AG09309 (cell line): ENCODE results near the gene TOB2.
"Not testable (repeated sequence)": the region's sequence is repeated elsewhere in the genome, so short reads cannot be mapped to it uniquely, and the experiment has no call there.

Source experiments
- DNase-seq: peaks from one replicate; pipeline ENCODE4 v3.0.0-alpha.2; 2010; ENCODE audit warnings: low read depth
- H3K4me3 ChIP-seq: 2 replicates; pipeline ENCODE4 v1.5.1; 2011; ENCODE audit warnings: mild to moderate bottlenecking, low read depth, low read length, moderate library complexity; ENCODE audit not compliant: control insufficient read depth
- TF ChIP-seq, protein P1 (sequence below): IDR thresholded peaks from 2 replicates; pipeline ENCODE4 v1.5.1; 2011; ENCODE audit warnings: mild to moderate bottlenecking, low read depth, low read length, inconsistent platforms; ENCODE audit not compliant: insufficient read depth, control insufficient read depth; ENCODE audit errors: missing control alignments

The TOB2 gene

DNA sequence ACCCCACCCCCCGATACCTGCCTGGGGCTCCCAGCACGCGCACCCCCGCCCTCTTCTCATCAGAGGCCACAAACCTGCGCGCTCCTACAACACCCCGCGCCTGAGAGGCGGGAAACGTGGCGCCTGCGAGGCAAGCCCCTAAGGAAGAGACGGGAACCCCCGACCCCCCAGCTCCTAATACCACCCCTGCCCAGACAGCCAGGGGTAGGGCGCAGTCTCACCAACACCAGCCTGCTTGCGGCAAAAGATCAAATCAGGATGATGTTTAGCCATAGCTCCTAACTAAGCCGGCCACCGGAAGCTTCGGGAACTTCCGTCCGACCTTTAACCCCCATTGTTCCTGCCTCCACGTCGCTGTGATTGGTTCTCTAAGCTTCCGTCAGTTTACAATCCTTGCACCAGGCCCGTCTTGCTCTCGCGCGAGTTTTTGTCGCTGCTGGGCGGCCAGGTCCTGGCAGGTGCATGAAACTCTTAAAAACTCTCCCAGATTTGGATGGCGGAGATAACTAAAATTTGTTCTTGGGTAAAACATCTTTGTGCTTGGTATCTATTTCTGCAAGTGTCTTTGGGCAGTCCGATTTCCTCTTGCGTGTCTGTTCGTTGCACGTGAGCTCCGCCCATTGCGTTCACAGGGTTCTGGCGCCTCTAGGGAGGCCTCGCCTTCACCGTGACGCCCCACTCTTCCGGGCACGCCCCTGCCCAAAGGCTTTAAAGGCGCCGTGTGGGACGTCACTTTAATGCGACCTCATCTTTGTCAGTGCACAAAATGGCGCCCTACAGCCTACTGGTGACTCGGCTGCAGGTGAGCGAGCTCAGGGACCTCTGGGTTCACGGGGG, 22.0 kb upstream of the TOB2 start, which contains the start of the genes ACO2 and PHF5A:
ACO2 (plus strand) TSS at position 737 of the 837 bp plus-strand sequence; CDS start at position 767, 30 bp downstream.
PHF5A (minus strand) TSS at position 312 of the 837 bp plus-strand sequence; CDS start at position 273, 39 bp downstream.
- TF ChIP-seq, protein P1, sequence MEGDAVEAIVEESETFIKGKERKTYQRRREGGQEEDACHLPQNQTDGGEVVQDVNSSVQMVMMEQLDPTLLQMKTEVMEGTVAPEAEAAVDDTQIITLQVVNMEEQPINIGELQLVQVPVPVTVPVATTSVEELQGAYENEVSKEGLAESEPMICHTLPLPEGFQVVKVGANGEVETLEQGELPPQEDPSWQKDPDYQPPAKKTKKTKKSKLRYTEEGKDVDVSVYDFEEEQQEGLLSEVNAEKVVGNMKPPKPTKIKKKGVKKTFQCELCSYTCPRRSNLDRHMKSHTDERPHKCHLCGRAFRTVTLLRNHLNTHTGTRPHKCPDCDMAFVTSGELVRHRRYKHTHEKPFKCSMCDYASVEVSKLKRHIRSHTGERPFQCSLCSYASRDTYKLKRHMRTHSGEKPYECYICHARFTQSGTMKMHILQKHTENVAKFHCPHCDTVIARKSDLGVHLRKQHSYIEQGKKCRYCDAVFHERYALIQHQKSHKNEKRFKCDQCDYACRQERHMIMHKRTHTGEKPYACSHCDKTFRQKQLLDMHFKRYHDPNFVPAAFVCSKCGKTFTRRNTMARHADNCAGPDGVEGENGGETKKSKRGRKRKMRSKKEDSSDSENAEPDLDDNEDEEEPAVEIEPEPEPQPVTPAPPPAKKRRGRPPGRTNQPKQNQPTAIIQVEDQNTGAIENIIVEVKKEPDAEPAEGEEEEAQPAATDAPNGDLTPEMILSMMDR, result no peak
- DNase-seq, result peak; percentile 93
- H3K4me3 ChIP-seq, result peak within 1 kb of the TSS; percentile 95

DNA sequence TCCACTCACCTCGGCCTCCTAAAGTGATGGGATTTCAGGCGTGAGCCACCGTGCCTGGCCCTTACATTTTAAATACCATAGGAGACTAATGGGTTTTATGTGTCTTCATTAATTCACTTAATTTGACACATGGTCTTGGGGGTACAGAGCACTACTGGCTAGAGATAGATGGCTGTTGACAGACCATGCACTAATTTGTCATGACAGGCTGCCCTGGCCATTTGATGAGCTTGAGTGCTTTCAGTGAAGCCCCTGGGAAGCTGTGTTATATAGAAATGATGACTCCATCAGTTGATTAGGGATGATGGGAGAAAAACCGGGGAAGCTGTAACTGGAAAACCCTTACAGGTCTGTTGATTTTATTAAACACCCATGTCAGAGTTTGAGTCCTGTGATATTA, 15.3 kb upstream of the TOB2 start:
- DNase-seq, result no peak
- TF ChIP-seq, protein P1, result no peak
- H3K4me3 ChIP-seq, result no peak overlapping the region

DNA sequence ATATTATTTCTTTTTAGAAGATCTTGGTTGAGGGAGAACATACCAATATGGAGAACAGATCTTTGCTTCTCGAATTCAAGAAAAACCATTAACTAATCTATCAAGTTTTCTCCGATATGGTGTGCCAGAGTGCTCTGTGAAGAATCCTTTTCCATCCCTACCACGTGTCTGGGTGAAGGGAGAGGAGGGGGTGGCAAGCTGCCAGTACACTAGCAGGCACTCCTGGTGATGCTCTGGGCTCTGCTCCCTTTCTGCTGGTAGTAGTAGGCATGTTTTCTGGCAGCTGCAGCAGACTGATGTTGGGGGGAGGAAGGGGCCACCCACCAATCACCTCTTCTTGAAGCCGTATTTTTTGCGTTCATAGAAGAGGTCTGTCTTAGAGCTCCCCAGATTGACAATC, 13.5 kb upstream of the TOB2 start:
- not testable (repeated sequence) for DNase-seq, H3K4me3 ChIP-seq

DNA sequence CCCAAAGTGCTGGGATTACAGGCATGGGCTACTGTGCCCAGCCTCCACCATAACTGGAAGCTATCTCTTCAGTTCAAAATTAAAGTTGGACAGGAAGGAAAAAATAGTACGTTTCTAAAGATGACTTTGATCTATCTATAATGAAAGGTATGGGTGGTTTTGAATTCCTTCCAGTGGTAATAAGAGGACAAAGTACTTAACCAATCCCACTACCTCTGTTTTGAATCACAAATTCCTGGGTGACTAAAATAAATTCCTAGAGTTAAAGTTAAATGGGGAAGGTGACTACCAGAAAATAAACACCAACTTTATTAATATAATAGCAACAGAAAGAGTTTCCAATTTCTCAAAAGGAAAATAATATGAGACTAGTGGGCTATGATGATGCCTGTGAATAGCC, 12.8 kb upstream of the TOB2 start:
- no peak overlapping the region for H3K4me3 ChIP-seq
- TF ChIP-seq, protein P1, result no peak
- DNase-seq, result no peak

DNA sequence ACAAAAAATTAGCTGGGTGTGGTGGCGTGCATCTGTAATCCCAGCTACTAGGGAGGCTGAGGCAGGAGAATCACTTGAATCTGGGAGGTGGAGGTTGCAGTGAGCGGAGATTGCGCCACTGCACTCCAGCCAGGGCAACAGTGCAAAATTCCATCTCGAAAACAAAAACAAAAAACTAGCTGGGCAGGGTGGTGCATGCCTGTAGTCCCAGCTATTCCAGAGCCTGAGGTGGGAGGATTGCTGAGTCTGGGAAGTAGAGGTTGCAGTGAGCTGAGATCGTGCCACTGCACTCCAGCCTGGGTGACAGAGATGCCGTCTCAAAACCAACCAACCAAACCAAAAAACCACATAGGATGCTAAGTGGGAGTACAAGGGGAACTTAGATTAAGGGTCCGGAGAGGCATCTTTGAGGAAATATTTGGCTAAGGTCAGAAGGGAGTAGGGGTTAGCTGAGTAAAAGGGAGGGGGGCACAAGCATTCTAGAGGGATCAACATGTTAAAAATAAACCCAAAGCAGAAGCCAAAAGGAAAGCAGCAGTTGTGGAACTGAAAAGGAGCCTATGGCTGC, 11.6 kb upstream of the TOB2 start:
- DNase-seq, result no peak
- TF ChIP-seq, protein P1, result no peak
- H3K4me3 ChIP-seq, result no peak overlapping the region

DNA sequence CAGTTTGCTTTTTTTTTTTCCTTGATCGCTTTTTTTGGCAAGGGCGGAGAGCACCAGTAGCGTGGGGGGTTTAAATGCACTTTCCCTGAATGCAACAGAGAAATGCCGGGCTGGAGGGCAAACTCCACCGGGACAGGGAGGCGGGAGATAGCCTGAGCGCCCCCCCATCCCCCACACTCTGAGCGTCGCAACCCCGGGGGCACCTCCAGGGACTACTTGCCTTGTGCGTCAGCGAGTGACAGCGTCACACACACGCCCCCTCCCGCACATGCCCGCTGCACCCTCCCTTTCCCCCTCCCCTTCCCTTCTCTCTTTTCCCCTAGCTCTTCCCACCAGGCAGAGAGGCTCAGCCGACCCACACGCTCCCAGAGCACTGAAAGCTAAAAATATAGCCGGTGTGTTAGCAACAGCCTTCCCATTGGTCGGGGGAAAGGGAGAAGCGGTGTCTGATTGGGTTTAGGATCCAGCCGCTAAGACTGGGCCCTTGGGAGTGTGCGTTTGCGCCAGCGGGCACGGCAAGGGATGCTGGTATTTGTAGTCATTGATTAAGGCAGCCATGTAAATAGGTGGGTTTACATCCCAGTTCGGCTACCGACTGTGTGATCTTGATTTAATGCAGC, 1.7 kb upstream of the TOB2 start:
- TF ChIP-seq, protein P1, result no peak
- DNase-seq, result peak; percentile 97
- peak overlapping the region; percentile 99 for H3K4me3 ChIP-seq
